ENCODE results near the gene GCN1. TPM values are rescaled to one million over a fixed set of nuclear protein-coding genes. Genes with fewer than 3 reads are reported as not detected.

Gene GCN1
- total RNA-seq, 1 donor from 2014 or later, result 123 TPM

DNA sequence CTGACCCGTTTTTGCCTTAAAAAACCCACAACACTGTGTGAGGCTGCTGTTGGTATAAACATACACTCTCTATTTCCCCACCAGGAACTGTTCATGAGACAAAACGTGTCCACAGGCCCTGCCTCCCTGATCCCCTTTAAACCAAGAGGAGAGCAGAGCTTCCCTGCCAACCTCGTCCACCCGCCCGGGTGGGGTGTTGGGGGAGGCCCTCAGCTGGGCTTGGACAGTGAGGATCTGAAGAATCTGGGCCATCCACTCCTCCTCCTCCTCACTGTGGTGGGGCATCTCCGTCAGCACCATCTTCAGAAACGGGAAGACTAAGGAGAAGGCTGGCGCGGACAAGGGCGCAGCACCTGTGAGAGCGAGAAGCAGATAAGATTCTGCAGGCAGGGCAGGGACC, 36.8 kb downstream of the GCN1 start:
- Mint-ChIP-seq H3K27ac (ENCODE audit: unreplicated experiment) (no peak overlapping the region), H3K36me3 (ENCODE audit: low read depth, unreplicated experiment) (peaks cover 50% of the 10 kb centered on the region)
- FAIRE-seq, result no peak

DNA sequence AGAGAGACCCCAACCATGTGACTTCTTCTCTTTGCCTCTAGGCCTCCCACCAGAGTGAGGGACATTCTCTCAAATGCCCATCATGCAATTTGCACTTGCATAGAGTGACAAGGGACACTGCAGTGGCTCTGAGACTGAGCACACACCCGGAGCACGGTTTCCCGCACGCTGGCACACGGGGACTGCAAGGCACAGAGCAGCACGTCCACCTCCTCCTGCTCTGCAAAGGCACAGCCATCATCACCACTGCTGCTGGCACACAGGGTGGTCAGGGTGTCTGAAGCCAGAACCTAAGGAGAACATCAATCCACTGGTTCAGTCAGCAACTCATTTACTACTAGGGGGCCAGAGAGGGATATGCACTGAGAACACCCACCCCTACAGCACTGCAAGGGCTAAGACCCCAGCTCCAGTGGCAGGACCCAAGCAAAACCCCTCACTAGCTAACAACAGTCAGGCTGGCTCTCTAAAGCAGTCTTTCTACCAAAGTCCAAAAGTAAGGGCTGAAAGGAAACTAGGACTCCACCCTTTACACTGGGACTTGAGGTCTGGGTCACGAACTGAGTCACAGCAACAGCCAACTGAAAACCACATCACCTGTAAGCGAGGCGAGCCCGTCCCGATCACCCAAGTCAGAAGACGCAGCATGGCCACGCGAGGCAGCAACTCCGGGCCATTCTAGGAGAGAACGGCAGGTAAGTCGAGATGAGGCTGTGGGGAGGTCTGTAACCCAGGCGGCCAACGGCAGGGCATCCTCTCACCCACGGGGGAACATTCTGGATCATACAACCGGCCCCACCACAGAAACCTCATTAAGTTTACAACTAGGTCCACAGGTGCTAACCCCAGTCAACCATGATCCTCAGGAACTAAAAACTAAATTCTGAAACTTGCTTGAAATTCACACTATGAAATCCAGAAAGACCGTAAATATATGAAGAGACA, 37.9 kb downstream of the GCN1 start:
- H4K20me1 ChIP-seq (ENCODE audit: insufficient read depth, low read length), result peaks cover 60% of the 10 kb centered on the region
- Mint-ChIP-seq H3K4me1 (ENCODE audit: low read depth, unreplicated experiment) (no peaks in the 10 kb centered on the region), H3K27me3 (ENCODE audit: low read depth, unreplicated experiment) (no peaks in the 10 kb centered on the region), H3K9me3 (ENCODE audit: unreplicated experiment) (no peaks in the 10 kb centered on the region), H3K27ac (ENCODE audit: unreplicated experiment) (no peak overlapping the region), H3K4me3 (ENCODE audit: unreplicated experiment) (no peak overlapping the region), H3K36me3 (ENCODE audit: low read depth, unreplicated experiment) (peaks cover 46% of the 10 kb centered on the region)
- no peak overlapping the region for H3K4me2 ChIP-seq (ENCODE audit: low read length)
- H3K9ac ChIP-seq (ENCODE audit: low read length), result no peak overlapping the region
- no peaks in the 10 kb centered on the region for H3K79me2 ChIP-seq (ENCODE audit: insufficient read depth, low read length)
- no peaks in the 10 kb centered on the region for H3K27me3 ChIP-seq (ENCODE audit: insufficient read depth, low read length)
- H3K9me3 ChIP-seq (ENCODE audit: insufficient read depth, low read depth, low read length), result no peaks in the 10 kb centered on the region
- FAIRE-seq (no peak), DNase-seq (ENCODE audit: low read depth) (no peak)
- peaks cover 68% of the 10 kb centered on the region for H3K36me3 ChIP-seq (ENCODE audit: insufficient read depth, low read length)
- no peak overlapping the region for H3K27ac ChIP-seq (ENCODE audit: low read depth, low read length)
- no peaks in the 10 kb centered on the region for H3K4me1 ChIP-seq (ENCODE audit: insufficient read depth, low read length)
- TF ChIP-seq EZH2 (IDR thresholded peaks at IDR 0.05; ENCODE audit: insufficient read depth, low read length) (no peak), CTCF (IDR thresholded peaks at IDR 0.05; ENCODE audit: insufficient read depth, low read depth, low read length) (no peak)
- no peak overlapping the region for H3K4me3 ChIP-seq (ENCODE audit: insufficient read depth, low read depth, low read length)
- H2AFZ ChIP-seq (ENCODE audit: low read depth, low read length), result no peak overlapping the region

More for the DNA sequence above, 36.8 kb downstream of the GCN1 start:
- Histone ChIP-seq H3K36me3 (ENCODE audit: insufficient read depth, low read length) (peaks cover 73% of the 10 kb centered on the region), H3K4me1 (ENCODE audit: insufficient read depth, low read length) (no peaks in the 10 kb centered on the region), H3K4me3 (ENCODE audit: insufficient read depth, low read depth, low read length) (no peak overlapping the region), H3K9ac (ENCODE audit: low read length) (no peak overlapping the region), H3K79me2 (ENCODE audit: insufficient read depth, low read length) (no peaks in the 10 kb centered on the region), H2AFZ (ENCODE audit: low read depth, low read length) (no peak overlapping the region), H3K27ac (ENCODE audit: low read depth, low read length) (no peak overlapping the region), H4K20me1 (ENCODE audit: insufficient read depth, low read length) (peaks cover 60% of the 10 kb centered on the region), H3K9me3 (ENCODE audit: insufficient read depth, low read depth, low read length) (no peaks in the 10 kb centered on the region), H3K4me2 (ENCODE audit: low read length) (no peak overlapping the region), H3K27me3 (ENCODE audit: insufficient read depth, low read length) (no peaks in the 10 kb centered on the region)
- DNase-seq (ENCODE audit: low read depth), result no peak
- Mint-ChIP-seq H3K27me3 (ENCODE audit: low read depth, unreplicated experiment) (no peaks in the 10 kb centered on the region), H3K4me3 (ENCODE audit: unreplicated experiment) (no peak overlapping the region), H3K4me1 (ENCODE audit: low read depth, unreplicated experiment) (no peaks in the 10 kb centered on the region), H3K9me3 (ENCODE audit: unreplicated experiment) (no peaks in the 10 kb centered on the region)
- TF ChIP-seq CTCF (IDR thresholded peaks at IDR 0.05; ENCODE audit: insufficient read depth, low read depth, low read length) (no peak), EZH2 (IDR thresholded peaks at IDR 0.05; ENCODE audit: insufficient read depth, low read length) (no peak)

GRCh38 chr12:120155072-120155471, 39.4 kb downstream of the GCN1 start:
- Histone ChIP-seq H3K79me2 (ENCODE audit: insufficient read depth, low read length) (no peaks in the 10 kb centered on the region), H3K27me3 (ENCODE audit: insufficient read depth, low read length) (no peaks in the 10 kb centered on the region), H2AFZ (ENCODE audit: low read depth, low read length) (no peak overlapping the region), H3K9me3 (ENCODE audit: insufficient read depth, low read depth, low read length) (no peaks in the 10 kb centered on the region), H3K9ac (ENCODE audit: low read length) (no peak overlapping the region), H3K36me3 (ENCODE audit: insufficient read depth, low read length) (peaks cover 57% of the 10 kb centered on the region), H3K27ac (ENCODE audit: low read depth, low read length) (no peak overlapping the region), H3K4me1 (ENCODE audit: insufficient read depth, low read length) (no peaks in the 10 kb centered on the region), H3K4me2 (ENCODE audit: low read length) (no peak overlapping the region), H3K4me3 (ENCODE audit: insufficient read depth, low read depth, low read length) (no peak overlapping the region), H4K20me1 (ENCODE audit: insufficient read depth, low read length) (peaks cover 58% of the 10 kb centered on the region)
- Mint-ChIP-seq H3K27ac (ENCODE audit: unreplicated experiment) (no peak overlapping the region), H3K27me3 (ENCODE audit: low read depth, unreplicated experiment) (no peaks in the 10 kb centered on the region), H3K4me3 (ENCODE audit: unreplicated experiment) (no peak overlapping the region), H3K9me3 (ENCODE audit: unreplicated experiment) (no peaks in the 10 kb centered on the region), H3K36me3 (ENCODE audit: low read depth, unreplicated experiment) (peaks cover 33% of the 10 kb centered on the region), H3K4me1 (ENCODE audit: low read depth, unreplicated experiment) (no peaks in the 10 kb centered on the region)
- FAIRE-seq (no peak), DNase-seq (ENCODE audit: low read depth) (no peak)
- no peak for TF ChIP-seq EZH2 (IDR thresholded peaks at IDR 0.05; ENCODE audit: insufficient read depth, low read length)
- TF ChIP-seq CTCF (IDR thresholded peaks at IDR 0.05; ENCODE audit: insufficient read depth, low read depth, low read length), result no peak
